SKM-1 (cell line): Measurements from ENCODE around the gene ATP9A.
"Not testable (repeated sequence)": the region's sequence is repeated elsewhere in the genome, so short reads cannot be mapped to it uniquely, and the experiment has no call there.

ENCODE experiments used
- DNase-seq: peaks from one replicate; lab custom pipeline; 2025; ENCODE audit not compliant: unreplicated experiment; lab: John Stamatoyannopoulos, UW

ATP9A gene

DNA sequence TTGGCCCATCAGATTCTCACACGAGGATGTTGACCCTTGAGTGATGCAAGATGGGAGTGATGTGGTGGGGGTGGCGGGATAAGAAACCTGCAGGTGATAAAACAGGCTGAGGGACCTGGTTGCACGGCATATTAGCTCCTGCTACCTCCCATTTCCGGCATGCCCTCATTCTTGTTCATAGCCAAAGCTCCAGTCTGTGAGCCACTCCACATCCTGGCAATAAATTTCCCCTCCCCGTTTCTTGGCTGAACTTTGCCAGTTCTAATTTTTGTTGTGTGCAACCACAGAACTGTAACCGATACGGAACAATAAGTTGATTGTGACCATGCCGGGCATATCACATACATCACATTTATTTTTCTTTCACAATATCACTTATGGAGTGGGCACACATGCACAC, 184.1 kb downstream of the ATP9A start:
- no peak for DNase-seq

GRCh38 chr20:51583499-51583898, 184.7 kb downstream of the ATP9A start:
- no peak for DNase-seq

DNA sequence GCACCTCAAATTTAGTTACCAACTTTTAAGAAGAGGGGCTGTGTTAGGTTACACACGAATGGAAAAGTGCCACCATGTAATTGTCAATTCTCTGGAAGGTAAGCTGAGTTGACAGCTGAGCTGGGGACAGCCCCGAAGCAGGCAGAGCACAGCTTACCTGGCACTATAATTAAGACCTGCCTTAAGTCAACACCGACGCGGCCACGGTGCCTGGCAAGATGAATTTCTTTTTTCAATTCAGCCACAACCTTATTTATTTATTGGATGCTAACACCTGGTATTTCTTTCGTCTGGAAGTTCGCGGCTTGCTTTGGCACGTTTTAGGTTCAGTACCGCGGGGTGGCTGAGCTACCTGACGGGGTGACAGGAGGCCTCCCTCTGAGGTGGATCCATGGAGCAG, 185.1 kb downstream of the ATP9A start:
- DNase-seq: no peak

DNA sequence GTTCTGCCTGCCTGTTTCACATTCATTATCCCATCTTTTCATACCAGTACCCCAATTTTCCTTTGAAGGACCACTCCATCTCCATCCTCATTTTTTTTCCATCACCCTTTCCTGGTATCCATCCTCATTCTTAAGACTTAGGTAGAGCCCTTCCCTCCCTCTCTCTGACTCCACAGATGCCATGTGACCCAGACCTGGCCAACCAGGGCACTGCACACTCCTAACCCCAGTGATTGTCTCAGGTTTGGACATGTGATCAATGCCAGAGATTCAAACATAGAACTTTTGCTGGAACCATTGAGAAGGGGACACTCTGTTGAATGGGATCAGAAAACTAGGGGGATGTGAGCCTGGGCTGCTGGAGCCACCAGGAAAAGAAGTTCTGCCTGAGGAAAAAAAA, 186.6 kb downstream of the ATP9A start:
- DNase-seq: no peak

- no peak for DNase-seq
Observed at GRCh38 chr20:51579137-51579536, 189.1 kb downstream of the ATP9A start.

- no peak for DNase-seq
Observed at GRCh38 chr20:51578145-51578459, 190.1 kb downstream of the ATP9A start.

GRCh38 chr20:51577432-51578144, 190.6 kb downstream of the ATP9A start:
- DNase-seq: no peak

GRCh38 chr20:51575486-51575885, 192.7 kb downstream of the ATP9A start:
- DNase-seq: no peak

DNA sequence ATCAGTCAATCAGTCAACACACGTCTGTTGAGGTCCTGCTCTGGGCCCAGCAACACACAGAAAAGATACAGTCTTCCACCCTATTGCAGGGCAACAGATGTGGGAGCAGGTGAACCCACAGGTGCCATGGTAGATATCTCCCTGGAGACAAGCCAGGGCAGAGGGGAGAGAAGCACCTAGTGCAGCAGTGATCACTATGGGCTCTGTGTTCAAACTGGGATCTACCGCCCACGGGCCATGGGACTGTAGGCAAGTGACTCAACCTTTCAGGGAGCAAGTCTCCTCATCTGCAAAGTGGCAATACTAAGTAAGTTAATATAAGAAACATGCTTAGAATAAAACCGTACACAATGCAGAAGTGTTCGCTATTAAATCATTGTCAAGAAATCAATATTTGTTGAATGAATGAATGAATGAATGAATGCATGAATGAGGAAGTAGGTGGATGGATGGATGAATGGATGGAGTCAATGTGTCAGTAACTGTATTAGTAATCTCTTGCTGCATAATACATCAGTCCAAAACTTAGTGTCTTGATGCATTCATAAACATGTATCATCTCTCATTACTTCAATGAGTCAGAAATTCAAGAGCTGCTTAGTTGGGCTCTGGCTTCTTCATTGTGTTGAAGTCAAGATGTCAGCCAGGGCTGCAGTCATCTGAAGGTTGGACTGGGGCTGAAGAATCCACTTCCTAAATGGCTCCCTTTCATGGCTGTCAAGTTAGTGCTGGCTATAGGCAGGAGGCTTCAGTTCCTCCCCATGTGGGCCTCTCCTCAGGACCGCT, 193.7 kb downstream of the ATP9A start:
- DNase-seq: no peak

- no peak for DNase-seq
Observed at GRCh38 chr20:51573576-51574243, 194.5 kb downstream of the ATP9A start.

DNA sequence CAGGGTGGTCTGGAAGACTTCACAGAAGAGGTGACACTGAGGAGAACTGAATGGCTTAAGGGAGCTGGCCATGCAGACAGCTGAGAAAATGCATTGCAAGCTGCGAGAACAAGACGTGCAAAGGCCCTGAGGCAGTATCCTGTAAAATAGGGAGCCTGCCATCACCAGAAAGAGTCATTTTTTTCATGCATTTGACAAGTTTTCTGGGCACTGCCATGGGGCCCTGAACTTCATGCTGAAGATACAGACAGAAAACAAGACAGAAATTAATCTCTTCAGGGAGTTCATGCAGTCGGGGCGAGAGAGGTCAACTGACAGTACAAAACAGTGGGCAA, 196.8 kb downstream of the ATP9A start:
- no peak for DNase-seq

DNA sequence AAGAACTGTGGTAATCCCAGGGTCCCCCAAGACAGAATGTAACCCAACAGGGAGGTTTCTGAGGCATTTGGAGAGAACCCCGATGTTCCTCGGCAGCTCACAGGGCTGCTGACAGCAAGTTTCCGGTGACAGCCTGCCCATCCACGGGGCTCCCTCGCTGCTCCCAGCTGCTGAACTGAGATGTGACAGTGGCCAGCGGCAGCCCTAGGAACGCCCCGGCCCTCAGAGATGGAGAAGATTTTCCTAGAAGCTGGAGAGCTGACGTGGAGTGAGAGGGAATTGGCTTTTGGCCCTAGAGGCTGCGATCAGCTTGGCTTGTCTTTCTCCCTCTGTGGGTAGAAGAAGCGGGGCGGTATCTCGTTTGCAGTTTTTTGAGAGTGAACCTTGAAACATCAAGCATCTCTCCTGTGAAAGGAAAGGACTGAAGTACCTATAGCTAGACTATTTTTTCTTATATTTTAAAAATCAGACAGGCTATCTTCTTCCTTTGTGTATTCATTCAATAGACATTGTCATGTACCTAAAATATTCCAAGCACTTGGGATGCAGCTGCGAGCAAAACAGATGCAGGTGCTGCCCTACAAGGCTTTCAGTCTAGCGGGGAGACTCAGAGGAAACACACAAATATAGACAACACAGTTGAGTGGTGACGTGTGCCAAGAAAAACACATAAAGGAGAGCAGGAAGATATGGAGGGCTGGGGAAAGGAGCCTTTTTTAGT, 197.3 kb downstream of the ATP9A start:
- no peak for DNase-seq

DNA sequence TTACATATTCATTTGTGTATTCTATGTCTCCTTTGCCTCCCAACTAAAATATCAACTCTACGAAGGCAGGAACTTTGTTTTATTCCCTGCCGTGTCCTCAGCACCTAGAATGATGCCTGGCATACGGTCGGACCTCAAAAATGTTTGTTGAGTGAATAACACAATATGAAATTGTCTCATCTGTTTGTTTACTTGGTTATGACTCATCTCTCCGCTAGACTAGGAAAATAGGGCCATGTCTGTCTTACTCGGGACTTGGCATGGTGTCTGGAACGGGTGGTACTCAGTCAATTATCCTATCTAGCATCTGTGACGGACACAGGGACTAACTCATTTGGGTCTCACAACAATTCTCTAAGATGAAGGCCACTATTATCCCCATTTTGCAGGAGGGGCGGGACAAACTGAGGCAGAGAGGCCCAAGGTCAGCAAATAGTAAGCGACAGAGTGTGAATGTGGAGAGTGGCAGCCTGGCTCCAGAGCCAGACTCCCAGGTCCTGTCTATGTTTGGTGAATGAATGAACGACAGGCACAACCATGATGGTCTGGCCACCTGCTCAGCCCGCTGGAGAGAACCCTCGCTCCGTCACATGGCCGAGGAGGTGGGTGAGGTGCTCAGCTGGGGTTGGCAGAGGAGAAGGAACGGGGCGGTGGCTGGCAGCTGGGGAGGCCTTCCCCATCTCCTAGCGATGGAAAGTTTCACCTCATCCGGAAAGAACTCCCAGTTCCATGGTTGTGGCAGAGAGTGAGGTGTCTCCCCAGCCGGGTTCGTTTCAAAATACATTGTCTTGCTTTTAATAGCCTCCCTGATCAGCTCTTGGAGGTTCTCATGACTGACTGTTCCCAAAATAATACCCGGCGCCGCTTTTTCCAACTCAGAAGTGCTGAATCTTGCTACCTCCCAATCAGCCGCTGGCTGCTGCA, 198.1 kb downstream of the ATP9A start:
- no peak for DNase-seq

- DNase-seq: not testable (repeated sequence)
Observed at GRCh38 chr20:51568533-51568932, 199.7 kb downstream of the ATP9A start.

DNA sequence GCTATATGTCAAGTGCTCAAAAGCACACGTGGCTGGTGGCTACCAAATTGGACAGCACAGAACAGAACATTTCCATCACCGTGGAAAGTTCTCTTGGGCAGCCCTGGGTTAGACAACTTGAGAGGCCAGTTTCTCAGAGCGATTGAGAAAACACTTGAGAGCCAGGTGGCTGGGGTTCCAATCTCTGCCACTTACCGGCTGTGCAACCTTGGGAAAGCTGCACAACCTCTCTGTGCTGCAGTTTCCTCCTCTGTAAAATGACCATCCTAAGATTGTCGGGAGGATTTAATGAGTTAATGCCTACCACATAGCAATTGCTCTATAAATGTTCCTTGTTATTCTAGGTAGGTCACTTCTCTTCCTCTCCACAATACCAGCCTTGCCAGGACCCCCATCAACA, 200.6 kb downstream of the ATP9A start:
- no peak for DNase-seq

DNA sequence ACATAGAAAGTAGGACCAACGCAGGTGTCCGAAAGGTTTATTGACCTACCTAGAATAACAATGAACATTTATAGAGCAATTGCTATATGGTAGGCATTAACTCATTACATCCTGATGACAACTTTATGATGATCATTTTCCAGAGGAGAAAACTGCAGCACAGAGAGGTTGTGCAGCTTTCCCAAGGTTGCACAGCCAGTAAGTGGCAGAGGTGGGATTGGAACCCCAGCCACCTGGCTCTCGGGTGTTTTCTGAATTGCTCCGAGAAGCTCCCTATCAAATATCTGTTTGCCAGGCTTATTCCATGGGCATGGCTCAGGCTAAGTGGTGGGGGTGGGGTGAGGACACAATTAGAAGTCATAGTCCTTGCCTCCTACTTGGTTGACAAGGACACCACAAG, 201.6 kb downstream of the ATP9A start:
- DNase-seq: no peak

GRCh38 chr20:51565298-51566144, 202.7 kb downstream of the ATP9A start:
- no peak for DNase-seq

DNA sequence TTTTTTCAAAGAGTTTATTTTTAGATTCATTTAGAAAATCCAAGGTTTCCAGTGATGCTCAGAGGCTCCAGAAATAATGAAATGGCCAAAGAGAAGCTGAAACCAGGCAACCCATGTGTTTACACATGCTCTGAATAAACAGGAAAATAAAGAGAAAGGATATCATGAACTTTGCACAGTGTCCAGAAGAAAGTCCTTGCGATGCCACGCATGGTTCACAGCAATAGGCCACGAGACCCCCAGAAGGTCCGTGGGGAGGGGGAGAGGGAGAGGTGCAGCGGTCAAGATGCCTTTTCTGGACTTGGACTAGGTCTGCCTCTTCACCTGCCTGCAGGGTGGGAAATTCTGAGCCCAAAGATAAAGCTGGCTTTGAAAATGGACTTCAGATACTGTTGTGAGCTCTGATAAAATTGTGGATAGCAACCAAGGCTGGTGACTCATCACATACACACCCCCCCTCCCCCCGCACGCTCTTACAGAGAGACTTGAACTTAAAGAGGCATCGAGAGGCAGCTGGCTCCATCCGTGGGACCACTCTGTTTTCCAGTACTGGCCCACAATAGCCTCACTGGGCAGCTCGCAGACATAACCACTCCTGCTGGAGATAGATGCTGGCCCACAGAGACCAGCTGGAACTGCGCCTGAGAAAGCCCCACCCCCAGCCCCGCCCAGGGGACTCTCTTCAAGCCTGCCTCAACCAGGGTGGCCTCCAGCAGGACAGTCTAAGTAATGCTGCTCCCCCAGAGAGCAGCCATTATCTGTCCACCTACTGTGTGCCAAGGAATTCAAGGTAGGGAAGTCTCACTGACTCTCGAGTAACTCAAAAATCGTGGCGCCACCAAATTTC, 204.5 kb downstream of the ATP9A start:
- DNase-seq: no peak

DNA sequence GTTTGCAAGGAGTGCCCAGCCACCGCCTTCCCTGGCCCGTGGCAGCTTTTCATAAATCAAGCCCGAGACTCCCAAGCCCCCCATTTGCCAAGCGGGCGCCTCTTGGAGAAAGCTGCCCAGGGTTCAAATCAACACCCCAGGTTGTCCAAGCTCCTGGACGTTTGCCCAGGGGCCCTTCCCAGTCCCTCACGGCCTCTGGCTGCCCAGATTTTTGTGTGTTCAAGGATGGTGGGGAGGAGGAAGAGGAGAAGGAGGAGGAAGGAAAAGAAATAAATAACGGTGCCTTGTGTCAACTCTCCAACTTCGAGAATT, 205.1 kb downstream of the ATP9A start:
- DNase-seq: no peak
